BLaER1 treated with 17β-estradiol and CSF1 and Interleukin-3, amounts not matched to agents 10 nM and 100 nM (cell line): ENCODE data around the gene TTC16.

Experiments
- H3K27ac ChIP-seq, 11 experiments: shearing (Covaris generic); formaldehyde crosslinking; 2 replicates each; pipeline ENCODE4 v1.8.1; 2022
- H3K27me3 ChIP-seq, 11 experiments: shearing (Covaris generic); formaldehyde crosslinking; 2 replicates each; pipeline ENCODE4 v1.8.1; 2022
- H3K36me3 ChIP-seq, 11 experiments: shearing (Covaris generic); formaldehyde crosslinking; 2 replicates each; pipeline ENCODE4 v1.8.1; 2022
- H3K4me1 ChIP-seq, 10 experiments: shearing (Covaris generic); formaldehyde crosslinking; 2 replicates each; pipeline ENCODE4 v1.8.1; 2022
- H3K4me2 ChIP-seq, 11 experiments: shearing (Covaris generic); formaldehyde crosslinking; 2 replicates each; pipeline ENCODE4 v1.8.1; 2022
- H3K4me3 ChIP-seq, 10 experiments: shearing (Covaris generic); formaldehyde crosslinking; 2 replicates each; pipeline ENCODE4 v1.8.1; 2022
- H3K9ac ChIP-seq, 11 experiments: shearing (Covaris generic); formaldehyde crosslinking; 2 replicates each; pipeline ENCODE4 v1.8.1; 2022
- H3K9me3 ChIP-seq, 11 experiments: shearing (Covaris generic); formaldehyde crosslinking; replicated peaks in 1 of 11; 2 replicates each; pipeline ENCODE4 v1.8.1; 2022
- H4K20me1 ChIP-seq, 11 experiments: shearing (Covaris generic); formaldehyde crosslinking; 2 replicates each; pipeline ENCODE4 v1.8.1; 2022
- Cebpa-rat ChIP-seq, 11 experiments: shearing (Covaris generic); IDR thresholded peaks; 2 replicates each; pipeline ENCODE4 v1.8.1; 2022

The TTC16 gene

DNA sequence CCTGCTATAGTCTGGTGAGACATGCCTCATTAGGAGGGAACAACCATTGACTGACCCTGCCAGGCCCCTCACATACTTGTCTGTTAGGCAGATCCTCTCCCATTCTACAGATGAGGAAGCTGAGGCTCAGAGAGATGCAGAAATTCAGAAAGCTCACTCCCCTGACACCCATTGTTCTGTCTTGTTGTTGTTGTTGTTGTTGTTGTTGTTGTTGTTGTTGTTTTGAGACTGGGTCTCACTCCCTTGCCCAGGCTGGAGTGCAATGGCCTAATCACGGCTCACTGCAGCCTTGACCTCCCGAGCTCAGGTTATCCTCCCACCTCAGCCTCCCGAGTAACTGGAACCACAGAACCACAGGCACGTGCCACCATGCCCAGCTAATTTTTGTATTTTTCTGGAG lies 22.2 kb upstream of the TTC16 start:
- peaks cover 18 to 63% (median 46%) of the 10 kb centered on the region in 11 experiments; a peak in 20 of 22 replicates for H3K36me3 ChIP-seq
- H3K4me2 ChIP-seq: no peak overlapping the region
- no peaks in the 10 kb centered on the region for H3K4me1 ChIP-seq
- H3K27me3 ChIP-seq: no peaks in the 10 kb centered on the region
- peaks cover 0 to 3% (median 0%) of the 10 kb centered on the region in 11 experiments; a peak in 2 of 22 replicates for H4K20me1 ChIP-seq
- no peak overlapping the region for H3K4me3 ChIP-seq
- no peak for TF ChIP-seq Cebpa-rat (IDR thresholded peaks at IDR 0.05)
- no peak overlapping the region for H3K27ac ChIP-seq
- no peak overlapping the region for H3K9ac ChIP-seq
- peaks cover 0 to 14% (median 6%) of the 10 kb centered on the region in 11 experiments; a peak in 5 of 22 replicates for H3K9me3 ChIP-seq

DNA sequence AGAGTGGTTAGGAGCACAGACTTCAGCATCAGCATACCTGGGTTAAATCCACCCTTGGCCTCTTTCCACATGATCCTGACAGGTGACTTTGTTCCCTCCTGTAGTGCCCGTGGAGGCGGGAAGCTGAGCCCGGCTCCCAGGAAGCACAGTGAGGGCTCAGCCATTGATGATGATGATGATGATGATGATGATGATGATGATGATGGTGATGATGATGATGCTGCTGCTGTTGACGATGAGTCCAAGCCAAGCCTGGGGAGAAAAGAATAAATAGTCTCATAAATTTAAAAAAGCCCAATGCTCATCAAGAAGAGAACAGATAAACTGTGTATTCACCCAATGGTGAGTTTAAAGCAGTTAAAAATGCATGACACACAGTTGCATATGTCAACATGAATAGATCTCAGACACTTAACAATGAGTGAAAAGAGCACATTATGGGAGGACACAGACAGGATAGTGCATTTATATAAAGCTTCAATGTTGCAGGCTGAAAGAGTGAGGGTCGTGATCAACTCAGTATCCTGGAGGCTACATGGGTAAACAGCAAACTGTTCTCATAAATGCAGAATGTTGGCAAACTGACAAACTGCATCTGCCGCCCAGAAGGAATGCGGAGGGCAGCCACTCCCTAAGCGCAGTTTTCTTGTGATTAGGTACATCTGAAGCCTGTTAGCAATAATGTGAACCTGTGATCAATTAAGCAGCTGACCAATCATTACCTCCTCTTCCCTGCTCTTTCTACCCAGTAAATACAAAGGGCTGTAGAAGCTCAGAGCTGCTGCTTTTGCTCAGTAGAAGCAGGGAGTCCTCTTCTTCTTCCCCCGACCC lies 20.8 kb upstream of the TTC16 start:
- TF ChIP-seq Cebpa-rat (IDR thresholded peaks at IDR 0.05): no peak
- Histone ChIP-seq H3K4me3 (no peak overlapping the region), H3K27me3 (peaks cover 0 to 11% (median 6%) of the 10 kb centered on the region in 11 experiments; a peak in 11 of 22 replicates), H3K36me3 (peaks cover 5 to 49% (median 32%) of the 10 kb centered on the region in 11 experiments; a peak in 19 of 22 replicates), H3K4me1 (no peaks in the 10 kb centered on the region), H4K20me1 (peaks cover 0 to 3% (median 0%) of the 10 kb centered on the region in 11 experiments; a peak in 2 of 22 replicates), H3K9me3 (peaks cover 0 to 8% (median 0%) of the 10 kb centered on the region in 11 experiments; a peak in 5 of 22 replicates), H3K27ac (no peak overlapping the region), H3K9ac (no peak overlapping the region), H3K4me2 (no peak overlapping the region)

DNA sequence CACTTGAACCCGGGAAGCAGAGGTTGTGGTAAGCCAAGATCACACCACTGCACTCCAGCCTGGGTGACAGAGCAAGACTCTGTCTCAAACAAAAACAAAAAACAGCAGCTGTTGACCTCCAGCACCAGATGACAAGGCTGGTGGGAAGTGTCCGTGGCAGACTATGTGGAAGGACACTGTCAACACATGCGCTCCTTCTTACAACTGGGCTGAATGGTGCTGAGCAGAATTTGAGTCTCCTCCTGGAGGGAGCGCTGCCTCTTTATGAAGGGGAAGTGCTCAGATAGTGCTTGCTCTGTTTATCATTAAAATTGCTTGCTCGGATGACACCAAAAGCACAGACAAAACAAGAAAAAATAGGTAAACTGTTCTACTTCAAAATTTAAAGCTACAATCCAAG lies 18.3 kb upstream of the TTC16 start:
- H3K4me1 ChIP-seq: no peaks in the 10 kb centered on the region
- H4K20me1 ChIP-seq: peaks cover 0 to 3% (median 0%) of the 10 kb centered on the region in 11 experiments; a peak in 1 of 22 replicates
- H3K4me3 ChIP-seq: no peak overlapping the region
- H3K27ac ChIP-seq: no peak overlapping the region
- H3K9ac ChIP-seq: no peak overlapping the region
- H3K36me3 ChIP-seq: peaks cover 0 to 24% (median 17%) of the 10 kb centered on the region in 11 experiments; a peak in 9 of 22 replicates
- no peak overlapping the region for H3K4me2 ChIP-seq
- TF ChIP-seq Cebpa-rat (IDR thresholded peaks at IDR 0.05): no peak
- H3K9me3 ChIP-seq: peaks cover 0 to 6% (median 0%) of the 10 kb centered on the region in 11 experiments; a peak in 3 of 22 replicates
- peaks cover 0 to 11% (median 6%) of the 10 kb centered on the region in 11 experiments; a peak in 11 of 22 replicates for H3K27me3 ChIP-seq

DNA sequence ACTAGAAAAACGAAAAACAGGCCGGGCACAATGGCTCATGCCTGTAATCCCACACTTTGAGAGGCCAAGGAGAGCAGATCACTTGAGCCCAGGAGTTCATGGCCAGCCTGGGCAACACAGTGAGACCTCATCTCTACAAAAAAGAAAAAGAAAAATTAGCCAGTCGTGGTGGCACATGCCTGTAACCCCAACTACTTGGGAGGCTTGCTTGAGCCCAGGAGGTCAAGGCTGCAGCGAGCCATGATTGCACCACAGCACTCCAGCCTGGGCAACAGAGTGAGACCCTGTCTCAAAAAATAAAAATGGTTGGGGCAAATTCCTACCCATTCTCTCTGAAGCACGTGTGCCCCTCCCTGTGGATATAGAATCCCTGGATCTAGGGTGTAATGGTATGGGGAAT lies 17.5 kb upstream of the TTC16 start:
- Histone ChIP-seq H3K36me3 (peaks cover 0 to 16% (median 13%) of the 10 kb centered on the region in 11 experiments; a peak in 9 of 22 replicates), H4K20me1 (peaks cover 0 to 3% (median 0%) of the 10 kb centered on the region in 11 experiments; a peak in 1 of 22 replicates), H3K27me3 (peaks cover 0 to 11% (median 6%) of the 10 kb centered on the region in 11 experiments; a peak in 11 of 22 replicates), H3K9ac (no peak overlapping the region), H3K4me2 (no peak overlapping the region), H3K4me1 (no peaks in the 10 kb centered on the region), H3K27ac (no peak overlapping the region), H3K9me3 (peaks cover 0 to 6% (median 0%) of the 10 kb centered on the region in 11 experiments; a peak in 3 of 22 replicates), H3K4me3 (no peak overlapping the region)
- no peak for TF ChIP-seq Cebpa-rat (IDR thresholded peaks at IDR 0.05)

DNA sequence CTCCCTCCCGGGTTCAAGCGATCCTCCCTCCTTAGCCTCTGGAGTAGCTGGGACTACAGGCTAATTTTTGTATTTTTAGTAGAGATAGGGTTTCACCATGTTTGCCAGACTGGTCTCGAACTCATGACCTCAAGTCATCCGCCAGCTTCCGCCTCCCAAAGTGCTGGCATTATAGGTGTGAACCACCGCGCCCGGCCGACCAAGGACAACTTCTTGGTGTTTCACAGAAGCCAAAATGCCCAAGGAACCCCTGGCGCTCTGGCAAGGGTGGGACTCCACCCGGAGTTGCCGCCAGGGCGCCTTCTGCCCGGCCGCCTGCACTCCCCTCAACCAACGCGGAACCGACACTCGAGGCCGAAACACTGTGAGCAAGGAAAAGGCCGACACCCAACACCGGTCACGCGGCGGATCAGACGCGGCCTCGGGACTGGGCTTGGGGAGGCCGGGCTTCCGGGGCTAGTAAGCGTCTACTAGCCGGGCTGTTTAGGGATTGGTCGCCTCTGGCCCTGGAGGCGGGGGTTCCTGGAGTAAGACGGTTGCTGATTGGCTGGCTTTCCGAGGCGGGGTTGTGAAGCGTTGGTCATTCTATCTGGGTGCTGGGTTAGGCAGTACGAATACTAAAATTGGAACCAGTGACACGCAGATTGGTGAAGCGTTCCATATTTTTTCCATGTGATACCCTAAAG lies 16.8 kb upstream of the TTC16 start:
- no peak overlapping the region for H3K4me3 ChIP-seq
- TF ChIP-seq Cebpa-rat (IDR thresholded peaks at IDR 0.05): no peak
- H3K27ac ChIP-seq: no peak overlapping the region
- no peaks in the 10 kb centered on the region for H3K4me1 ChIP-seq
- H3K9me3 ChIP-seq: peaks cover 0 to 6% (median 0%) of the 10 kb centered on the region in 11 experiments; a peak in 3 of 22 replicates
- peak overlapping the region in 7 of 11 experiments; percentile 5 to 38 (median 12); a peak in 7 of 22 replicates for H3K4me2 ChIP-seq
- H3K36me3 ChIP-seq: peaks cover 0 to 8% (median 6%) of the 10 kb centered on the region in 11 experiments; a peak in 7 of 22 replicates
- peaks cover 0 to 3% (median 0%) of the 10 kb centered on the region in 11 experiments; a peak in 2 of 22 replicates for H4K20me1 ChIP-seq
- peaks cover 0 to 11% (median 6%) of the 10 kb centered on the region in 11 experiments; a peak in 11 of 22 replicates for H3K27me3 ChIP-seq
- no peak overlapping the region for H3K9ac ChIP-seq

DNA sequence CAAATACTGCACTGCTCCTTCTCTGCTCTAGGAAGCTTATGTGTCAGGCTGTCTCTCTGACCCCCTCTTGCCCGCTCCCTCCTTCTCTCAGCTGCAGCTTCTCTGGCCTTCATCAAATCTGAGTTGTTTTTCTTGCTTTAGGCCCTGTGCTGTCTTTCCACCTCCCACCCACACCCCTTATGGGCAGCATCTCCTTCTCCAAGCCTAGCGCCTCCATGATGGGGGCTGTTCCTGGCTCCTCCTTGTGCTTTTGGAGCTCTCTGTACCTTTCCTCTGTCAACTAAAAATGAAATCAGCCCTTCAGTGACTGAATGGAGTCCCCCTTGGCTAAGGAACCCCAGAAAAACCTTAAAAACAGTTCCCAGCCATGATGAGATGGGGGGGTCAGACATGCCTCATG lies 15.7 kb upstream of the TTC16 start:
- H3K4me2 ChIP-seq: no peak overlapping the region
- H3K4me1 ChIP-seq: no peaks in the 10 kb centered on the region
- TF ChIP-seq Cebpa-rat (IDR thresholded peaks at IDR 0.05): no peak
- H3K4me3 ChIP-seq: no peak overlapping the region
- H3K9ac ChIP-seq: no peak overlapping the region
- peaks cover 0 to 6% (median 0%) of the 10 kb centered on the region in 11 experiments; a peak in 3 of 22 replicates for H3K9me3 ChIP-seq
- peaks cover 0 to 3% (median 0%) of the 10 kb centered on the region in 11 experiments; a peak in 2 of 22 replicates for H4K20me1 ChIP-seq
- H3K36me3 ChIP-seq: no peaks in the 10 kb centered on the region
- no peak overlapping the region for H3K27ac ChIP-seq
- H3K27me3 ChIP-seq: peaks cover 0 to 11% (median 6%) of the 10 kb centered on the region in 11 experiments; a peak in 11 of 22 replicates

DNA sequence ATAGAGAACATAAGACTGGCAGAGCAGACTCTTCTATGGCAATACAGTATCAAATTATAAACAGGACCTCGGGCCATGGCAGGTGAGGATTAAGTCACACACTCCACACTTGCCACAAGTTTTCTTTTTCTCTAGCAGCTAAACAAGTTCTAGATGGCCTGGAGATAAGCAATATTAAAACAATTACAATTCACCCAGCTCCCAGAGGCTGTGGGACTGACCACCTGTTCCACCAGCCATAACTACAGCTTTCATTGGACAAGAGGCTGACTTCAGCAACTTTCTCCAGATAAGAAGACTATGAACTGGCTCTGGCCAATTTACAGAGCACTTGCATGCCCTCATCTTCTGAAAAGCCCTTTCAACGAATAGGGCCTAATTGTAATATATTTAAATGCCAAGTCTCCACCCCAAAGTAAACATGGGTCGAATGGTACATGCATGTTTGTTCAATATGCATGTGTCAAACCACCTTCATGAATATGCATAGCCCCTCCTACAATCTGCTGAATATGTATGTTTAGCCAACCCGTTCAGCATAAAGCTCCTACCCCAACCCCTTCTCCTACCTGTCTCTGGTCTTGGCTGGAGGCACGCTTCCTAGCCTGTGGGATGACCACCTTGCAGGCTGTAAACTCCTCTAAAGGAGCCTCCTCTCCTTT lies 15.2 kb upstream of the TTC16 start:
- no peak overlapping the region for H3K4me3 ChIP-seq
- H3K9me3 ChIP-seq: peaks cover 0 to 6% (median 0%) of the 10 kb centered on the region in 11 experiments; a peak in 3 of 22 replicates
- H3K4me2 ChIP-seq: no peak overlapping the region
- H3K27me3 ChIP-seq: peaks cover 0 to 11% (median 6%) of the 10 kb centered on the region in 11 experiments; a peak in 11 of 22 replicates
- no peaks in the 10 kb centered on the region for H3K36me3 ChIP-seq
- peaks cover 0 to 9% (median 0%) of the 10 kb centered on the region in 11 experiments; a peak in 5 of 22 replicates for H4K20me1 ChIP-seq
- H3K27ac ChIP-seq: no peak overlapping the region
- H3K4me1 ChIP-seq: no peaks in the 10 kb centered on the region
- no peak overlapping the region for H3K9ac ChIP-seq
- TF ChIP-seq Cebpa-rat (IDR thresholded peaks at IDR 0.05): no peak

DNA sequence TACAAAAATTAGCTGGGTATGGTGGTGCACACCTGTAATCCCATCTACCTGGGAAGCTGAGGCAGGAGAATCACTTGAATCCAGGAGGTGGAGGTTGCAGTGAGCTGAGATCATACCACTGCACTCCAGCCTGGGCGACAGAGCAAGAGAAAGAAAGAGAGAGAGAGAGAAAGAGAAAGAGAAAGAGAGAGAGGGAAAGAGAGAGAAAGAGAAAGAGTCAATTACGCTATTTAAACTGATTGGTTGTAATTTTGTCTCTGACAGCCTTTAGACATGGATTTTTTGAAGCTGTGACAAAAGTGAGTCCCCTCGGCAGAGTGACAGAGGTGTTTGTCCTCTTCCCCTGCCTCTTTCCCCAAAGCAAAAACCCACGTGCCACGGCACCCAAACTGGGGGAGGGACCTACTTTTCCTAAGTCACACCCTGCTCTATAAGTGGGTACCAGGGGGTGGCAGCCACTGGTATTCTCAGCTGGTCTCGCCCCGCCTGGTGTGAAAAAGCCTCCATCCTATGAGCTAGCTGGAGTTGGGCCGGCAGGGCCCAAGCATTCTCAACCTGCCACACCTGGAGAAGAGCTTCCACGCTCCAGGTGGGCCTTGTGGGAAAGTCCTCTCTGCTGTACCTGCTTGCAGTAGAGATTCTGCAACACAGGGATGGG lies 12.5 kb upstream of the TTC16 start:
- TF ChIP-seq Cebpa-rat (IDR thresholded peaks at IDR 0.05): no peak
- Histone ChIP-seq H3K4me1 (peaks cover 9 to 17% (median 13%) of the 10 kb centered on the region in 10 experiments; a peak in 18 of 20 replicates), H3K27me3 (peaks cover 0 to 11% (median 6%) of the 10 kb centered on the region in 11 experiments; a peak in 11 of 22 replicates), H3K4me2 (no peak overlapping the region), H3K36me3 (no peaks in the 10 kb centered on the region), H4K20me1 (peaks cover 0 to 20% (median 0%) of the 10 kb centered on the region in 11 experiments; a peak in 9 of 22 replicates), H3K9ac (no peak overlapping the region), H3K9me3 (peaks cover 0 to 6% (median 0%) of the 10 kb centered on the region in 11 experiments; a peak in 4 of 22 replicates), H3K4me3 (no peak overlapping the region), H3K27ac (no peak overlapping the region)
